IPS-18a (cell line): ENCODE measurements around the gene ALG12.

Experiments
- H3K27ac ChIP-seq: one replicate; pipeline ENCODE4 v1.5.1; 2013; ENCODE audit warnings: low read length
- H3K27me3 ChIP-seq: one replicate; pipeline ENCODE4 v1.6.1; 2013; ENCODE audit warnings: mild to moderate bottlenecking, low read length; ENCODE audit not compliant: control insufficient read depth, insufficient read depth
- H3K36me3 ChIP-seq: one replicate; pipeline ENCODE4 v1.6.1; 2013; ENCODE audit warnings: low read depth, low read length; ENCODE audit not compliant: control insufficient read depth
- H3K4me1 ChIP-seq: one replicate; pipeline ENCODE4 v1.6.1; 2013; ENCODE audit warnings: low read depth, low read length; ENCODE audit not compliant: control insufficient read depth
- H3K4me3 ChIP-seq: one replicate; pipeline ENCODE4 v1.5.1; 2013; ENCODE audit warnings: low read length
- H3K9ac ChIP-seq: one replicate; pipeline ENCODE4 v1.6.1; 2013; ENCODE audit warnings: mild to moderate bottlenecking, low read length, moderate library complexity
- H3K9me3 ChIP-seq: one replicate; pipeline ENCODE4 v1.6.1; 2013; ENCODE audit warnings: low read depth, low read length; ENCODE audit not compliant: control insufficient read depth

The ALG12 gene

DNA sequence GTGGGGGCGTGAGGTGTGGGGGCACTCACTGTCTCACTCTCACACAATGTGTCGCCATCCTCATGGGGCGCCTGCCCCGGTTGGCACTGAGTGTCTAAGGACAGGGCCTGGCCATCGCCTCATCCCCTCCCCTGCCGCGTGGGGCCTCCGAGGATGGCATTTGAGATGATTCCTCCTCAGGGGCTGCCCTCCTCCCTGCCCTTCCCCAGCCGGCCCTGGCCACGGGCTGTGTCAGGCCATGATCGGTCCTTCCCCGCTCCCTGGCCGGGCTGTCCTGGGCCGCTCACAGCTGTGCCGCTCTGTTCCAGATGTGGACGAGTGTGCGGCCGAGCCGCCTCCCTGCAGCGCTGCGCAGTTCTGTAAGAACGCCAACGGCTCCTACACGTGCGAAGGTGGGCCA, 4.7 kb upstream of the ALG12 start:
- Histone ChIP-seq H3K27ac (no peak overlapping the region), H3K4me3 (no peak overlapping the region), H3K9me3 (no peaks in the 10 kb centered on the region), H3K27me3 (no peaks in the 10 kb centered on the region), H3K36me3 (peaks cover 4% of the 10 kb centered on the region), H3K4me1 (no peaks in the 10 kb centered on the region), H3K9ac (no peak overlapping the region)

GRCh38 chr22:49922484-49922883, 4.2 kb upstream of the ALG12 start:
- H3K4me3 ChIP-seq = no peak overlapping the region
- no peaks in the 10 kb centered on the region for H3K4me1 ChIP-seq
- H3K36me3 ChIP-seq = peaks cover 4% of the 10 kb centered on the region
- no peaks in the 10 kb centered on the region for H3K9me3 ChIP-seq
- no peaks in the 10 kb centered on the region for H3K27me3 ChIP-seq
- no peak overlapping the region for H3K27ac ChIP-seq
- no peak overlapping the region for H3K9ac ChIP-seq

- Histone ChIP-seq H3K36me3 (peaks cover 4% of the 10 kb centered on the region), H3K27ac (no peak overlapping the region), H3K9ac (no peak overlapping the region), H3K9me3 (no peaks in the 10 kb centered on the region), H3K27me3 (no peaks in the 10 kb centered on the region), H3K4me3 (no peak overlapping the region), H3K4me1 (no peaks in the 10 kb centered on the region)
These were observed 3.5 kb upstream of the ALG12 start for GRCh38 chr22:49921508-49922278.

- Histone ChIP-seq H3K27ac (no peak overlapping the region), H3K9me3 (no peaks in the 10 kb centered on the region), H3K9ac (no peak overlapping the region), H3K36me3 (peaks cover 4% of the 10 kb centered on the region), H3K4me3 (no peak overlapping the region), H3K27me3 (no peaks in the 10 kb centered on the region), H3K4me1 (no peaks in the 10 kb centered on the region)
These were observed 2.6 kb upstream of the ALG12 start for GRCh38 chr22:49920859-49921258.

- Histone ChIP-seq H3K9me3 (no peaks in the 10 kb centered on the region), H3K27me3 (no peaks in the 10 kb centered on the region), H3K9ac (peak overlapping the region; percentile 32), H3K27ac (no peak overlapping the region), H3K4me3 (peak overlapping the region; percentile 61), H3K4me1 (no peaks in the 10 kb centered on the region), H3K36me3 (peaks cover 4% of the 10 kb centered on the region)
These were observed 958 bp upstream of the ALG12 start for GRCh38 chr22:49918911-49919881.

DNA sequence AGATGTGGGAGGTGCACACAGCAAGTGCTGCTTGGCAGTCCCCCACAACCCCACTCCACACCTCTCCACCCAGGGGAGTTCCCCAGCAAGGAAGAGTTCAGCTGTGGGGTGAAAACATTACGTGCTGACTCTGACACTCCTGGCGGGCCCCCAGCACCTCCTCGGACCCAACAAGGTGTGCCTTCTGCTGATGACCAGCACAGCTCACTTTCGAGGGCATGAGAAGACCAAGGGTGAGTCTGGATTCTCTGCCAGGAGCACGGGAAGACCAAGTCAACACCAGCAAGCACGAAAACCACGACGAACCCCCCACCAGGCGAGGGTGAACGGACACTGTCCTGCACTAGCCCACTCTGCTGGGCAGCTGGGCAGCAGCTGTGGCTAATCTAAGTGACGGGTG, 1.4 kb downstream of the ALG12 start:
- no peak overlapping the region for H3K9ac ChIP-seq

DNA sequence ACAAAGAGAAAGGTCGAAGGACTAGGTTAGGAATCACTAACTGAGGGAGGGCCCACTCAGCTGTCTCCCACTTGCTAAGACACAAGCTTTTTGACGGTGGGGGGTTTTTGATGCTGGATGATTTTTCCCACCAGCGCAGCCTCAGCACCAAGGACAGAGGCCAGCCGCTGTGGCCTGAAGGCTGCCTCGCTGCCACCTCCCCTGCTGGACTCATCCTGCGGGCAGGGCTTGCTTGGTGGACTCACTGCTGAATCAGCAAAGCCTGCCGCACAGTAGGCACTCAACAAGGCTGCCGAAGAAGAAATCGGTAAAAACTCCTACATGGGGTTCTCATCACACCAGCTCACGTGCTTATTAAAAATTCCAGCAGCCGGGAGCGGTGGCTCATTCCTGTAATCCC, 2.6 kb downstream of the ALG12 start:
- Histone ChIP-seq H3K9ac (no peak overlapping the region), H3K9me3 (no peaks in the 10 kb centered on the region), H3K27me3 (no peaks in the 10 kb centered on the region), H3K4me3 (no peak overlapping the region), H3K36me3 (peaks cover 10% of the 10 kb centered on the region), H3K27ac (no peak overlapping the region), H3K4me1 (no peaks in the 10 kb centered on the region)

More for the DNA sequence above, 1.4 kb downstream of the ALG12 start:
- Histone ChIP-seq H3K27ac (no peak overlapping the region), H3K27me3 (no peaks in the 10 kb centered on the region), H3K4me3 (peak overlapping the region; percentile 85), H3K36me3 (peaks cover 10% of the 10 kb centered on the region), H3K4me1 (no peaks in the 10 kb centered on the region), H3K9me3 (no peaks in the 10 kb centered on the region)

DNA sequence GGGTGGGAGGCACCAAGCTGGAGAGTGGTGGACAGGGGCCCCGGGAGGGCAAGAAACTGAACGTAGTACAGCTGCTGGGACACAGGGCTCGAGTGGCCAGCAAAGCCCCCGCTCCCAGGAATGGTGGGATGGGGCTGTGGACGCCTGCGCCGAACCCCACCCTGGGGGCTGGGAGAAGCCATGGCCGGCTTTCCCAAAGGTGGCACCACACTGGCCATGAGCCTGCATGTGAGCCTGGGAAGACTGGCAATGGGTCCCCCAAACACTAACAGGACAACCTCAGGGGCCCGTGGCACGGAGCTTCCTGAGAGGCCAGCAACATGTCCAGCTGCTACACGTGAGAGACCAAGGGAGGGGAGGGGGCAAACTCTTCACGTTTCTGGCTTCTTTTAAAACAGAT, 4.0 kb downstream of the ALG12 start:
- Histone ChIP-seq H3K27me3 (no peaks in the 10 kb centered on the region), H3K4me1 (no peaks in the 10 kb centered on the region), H3K9ac (no peak overlapping the region), H3K27ac (no peak overlapping the region), H3K36me3 (peaks cover 8% of the 10 kb centered on the region), H3K4me3 (no peak overlapping the region), H3K9me3 (no peaks in the 10 kb centered on the region)

DNA sequence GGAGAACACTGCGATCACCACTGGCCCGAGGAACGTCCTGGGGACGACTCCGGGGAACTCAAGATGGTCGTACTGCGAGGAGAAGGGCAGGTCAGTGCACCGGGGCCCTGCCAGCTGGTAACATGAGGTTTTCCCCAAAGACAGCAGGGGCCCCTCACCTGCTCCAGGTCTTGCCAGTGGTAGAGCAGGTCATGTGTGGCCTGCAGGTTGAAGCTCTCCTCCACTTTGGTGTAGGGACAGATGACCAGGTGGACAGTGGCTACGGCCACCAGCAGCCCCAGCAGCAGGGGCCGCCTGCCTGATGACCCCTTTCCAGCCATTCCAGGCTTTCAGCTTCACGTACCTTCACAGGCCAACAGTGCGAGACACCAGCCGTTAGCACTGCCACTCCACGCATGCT, 4.8 kb downstream of the ALG12 start:
- Histone ChIP-seq H3K9me3 (no peaks in the 10 kb centered on the region), H3K9ac (no peak overlapping the region), H3K27me3 (no peaks in the 10 kb centered on the region), H3K4me3 (no peak overlapping the region), H3K4me1 (no peaks in the 10 kb centered on the region), H3K36me3 (peaks cover 12% of the 10 kb centered on the region), H3K27ac (no peak overlapping the region)

GRCh38 chr22:49913026-49913425, 5.2 kb downstream of the ALG12 start:
- Histone ChIP-seq H3K4me3 (no peak overlapping the region), H3K27ac (no peak overlapping the region), H3K27me3 (no peaks in the 10 kb centered on the region), H3K36me3 (peaks cover 12% of the 10 kb centered on the region), H3K9me3 (no peaks in the 10 kb centered on the region), H3K9ac (no peak overlapping the region), H3K4me1 (no peaks in the 10 kb centered on the region)

DNA sequence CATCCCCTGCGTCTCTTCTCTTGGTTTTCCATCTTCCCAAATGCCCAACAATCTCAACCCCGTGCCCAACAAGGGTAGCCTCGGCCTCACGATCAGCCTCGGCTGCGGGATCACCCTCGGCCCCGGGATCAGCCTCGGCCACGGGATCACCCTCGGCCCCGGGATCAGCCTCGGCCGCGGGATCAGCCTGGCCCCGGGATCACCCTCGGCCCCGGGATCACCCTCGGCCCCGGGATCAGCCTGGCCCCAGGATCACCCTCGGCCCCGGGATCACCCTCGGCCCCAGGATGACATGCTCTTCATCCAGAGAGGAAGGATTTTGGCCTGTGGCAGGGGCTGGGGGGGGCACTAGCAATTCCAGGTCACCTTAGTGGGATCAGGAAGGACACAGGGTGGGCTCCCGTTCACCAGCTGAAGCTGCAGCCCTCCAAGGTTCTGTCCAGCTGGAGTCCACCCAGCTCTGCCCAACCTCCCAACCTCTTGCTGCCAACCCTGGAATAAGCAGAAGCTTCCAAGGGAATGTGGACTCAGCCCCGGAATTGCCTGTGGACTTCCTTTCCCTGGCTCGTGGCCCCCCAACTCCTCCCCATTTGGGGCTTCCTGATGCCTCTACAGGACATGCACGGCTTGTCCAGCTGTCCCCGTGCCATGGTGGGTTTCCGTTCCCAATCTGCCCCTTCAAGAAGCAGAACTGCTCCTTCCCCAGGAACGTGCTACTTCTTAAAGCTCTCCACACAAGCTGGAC, 6.2 kb downstream of the ALG12 start:
- no peak overlapping the region for H3K27ac ChIP-seq
- no peaks in the 10 kb centered on the region for H3K4me1 ChIP-seq
- H3K36me3 ChIP-seq = peaks cover 19% of the 10 kb centered on the region
- no peak overlapping the region for H3K4me3 ChIP-seq
- H3K9me3 ChIP-seq = no peaks in the 10 kb centered on the region
- no peaks in the 10 kb centered on the region for H3K27me3 ChIP-seq
- no peak overlapping the region for H3K9ac ChIP-seq
